ENCODE data around the gene STYK1.
"Not testable (repeated sequence)": the region's sequence is repeated elsewhere in the genome, so short reads cannot be mapped to it uniquely, and the experiment has no call there.

STYK1 gene

GRCh38 chr12:10620078-10620779, 53.6 kb downstream of the STYK1 start:
- no peak for DNase-seq

- DNase-seq: peak; percentile 44 to 73
Measured at GRCh38 chr12:10618338-10618987, 55.4 kb downstream of the STYK1 start.

- DNase-seq: no peak
Measured at GRCh38 chr12:10617863-10618262, 56.0 kb downstream of the STYK1 start.

- no peak for DNase-seq
Measured at GRCh38 chr12:10615532-10615931, 58.3 kb downstream of the STYK1 start.

- DNase-seq: no peak
Measured at GRCh38 chr12:10614056-10614370, 59.8 kb downstream of the STYK1 start.

- peak; percentile 94 to 95 for DNase-seq
Measured at GRCh38 chr12:10613349-10614055, 60.4 kb downstream of the STYK1 start, which contains the start of gene MAGOHB. Gene MAGOHB (minus strand): TSS chr12:10613609. CDS start chr12:10613532, 77 bp downstream.

- DNase-seq: peak in 1 of 2 experiments; percentile 73
Measured at GRCh38 chr12:10612984-10613348, 60.9 kb downstream of the STYK1 start.

- DNase-seq: no peak
Measured at GRCh38 chr12:10612110-10612509, 61.7 kb downstream of the STYK1 start.

- not testable (repeated sequence) for DNase-seq
Measured at GRCh38 chr12:10611258-10611657, 62.6 kb downstream of the STYK1 start.

GRCh38 chr12:10610188-10610587, 63.7 kb downstream of the STYK1 start:
- no peak for DNase-seq

- peak in 1 of 2 experiments; percentile 43 for DNase-seq
Measured at GRCh38 chr12:10607885-10608458, 65.9 kb downstream of the STYK1 start.

- no peak for DNase-seq
Measured at GRCh38 chr12:10601860-10602259, 72.0 kb downstream of the STYK1 start.

GRCh38 chr12:10600988-10601387, 72.9 kb downstream of the STYK1 start:
- DNase-seq: no peak

GRCh38 chr12:10595881-10596280, 78.0 kb downstream of the STYK1 start:
- DNase-seq: no peak

- no peak for DNase-seq
Measured at GRCh38 chr12:10590966-10591365, 82.9 kb downstream of the STYK1 start.

- DNase-seq: no peak
Measured at GRCh38 chr12:10584415-10584814, 89.4 kb downstream of the STYK1 start.

GRCh38 chr12:10582704-10583103, 91.1 kb downstream of the STYK1 start:
- DNase-seq: no peak

GRCh38 chr12:10582133-10582532, 91.7 kb downstream of the STYK1 start:
- DNase-seq: not testable (repeated sequence)

GRCh38 chr12:10574307-10574706, 99.5 kb downstream of the STYK1 start:
- DNase-seq: no peak

- DNase-seq: not testable (repeated sequence)
Measured at GRCh38 chr12:10572021-10572490, 101.8 kb downstream of the STYK1 start.

GRCh38 chr12:10571141-10571540, 102.7 kb downstream of the STYK1 start:
- no peak for DNase-seq

All from SW 1271 (cell line).